HEK293 (cell line): Measurements from ENCODE around the gene PXYLP1.

Experiments
- CTCF ChIA-PET: fragments of 350-600 bp; formaldehyde crosslinking; extraction: SDS; loops from one replicate; lab custom pipeline; 2021; ENCODE audit warnings: antibody characterized with exemption; lab: Yijun Ruan, JAX
- POLR2A ChIA-PET: fragments of 300-600 bp; formaldehyde crosslinking; extraction: SDS; loops from one replicate; lab custom pipeline; 2020; ENCODE audit warnings: antibody characterized with exemption, inconsistent platforms; lab: Yijun Ruan, JAX
- H3K27ac ChIP-seq: fragments of 200-500 bp; sonication (Bioruptor generic); 2 replicates; pipeline ENCODE4 v1.5.1; 2014; ENCODE audit warnings: low read depth, low read length, control low read depth, inconsistent platforms; ENCODE audit errors: extremely low read depth
- H3K36me3 ChIP-seq, 2 experiments: fragments of 200-500 bp in 1 of 2; sonication (Bioruptor generic) in 1 of 2; 1 replicate in 1 of 2; 2 replicates in 1 of 2; pipeline ENCODE4 v1.5.1; 2014 to 2017; ENCODE audit warnings: inconsistent platforms in 2 of 2, low read length in 2 of 2; ENCODE audit not compliant: control insufficient read depth in 2 of 2, insufficient read depth in 1 of 2
- H3K4me1 ChIP-seq: fragments of 200-500 bp; sonication (Bioruptor generic); 2 replicates; pipeline ENCODE4 v1.5.1; 2014; ENCODE audit warnings: mild to moderate bottlenecking, low read length, inconsistent platforms; ENCODE audit not compliant: control insufficient read depth, insufficient read depth
- H3K4me3 ChIP-seq: 2 replicates; pipeline ENCODE4 v1.5.1; 2011; ENCODE audit warnings: low read depth, mild to moderate bottlenecking, control low read depth, low read length, moderate library complexity
- H3K9me3 ChIP-seq: fragments of 200-500 bp; sonication (Bioruptor generic); 2 replicates; pipeline ENCODE4 v1.5.1; 2014; ENCODE audit warnings: low read depth, low read length, inconsistent platforms; ENCODE audit not compliant: control insufficient read depth, insufficient read depth
- BCL11B ChIP-seq: fragments of 450-650 bp; formaldehyde crosslinking; IDR thresholded peaks from 2 replicates; pipeline ENCODE4 v1.5.1; 2016; ENCODE audit warnings: low read depth, missing biosample characterization, missing genetic modification characterization
- BCL6B ChIP-seq: fragments of 450-650 bp; formaldehyde crosslinking; IDR thresholded peaks from 2 replicates; pipeline ENCODE4 v1.5.1; 2017; ENCODE audit warnings: missing biosample characterization, missing genetic modification characterization
- KLF16 ChIP-seq: fragments of 450-650 bp; formaldehyde crosslinking; IDR thresholded peaks from 2 replicates; pipeline ENCODE4 v1.5.1; 2017; ENCODE audit warnings: missing biosample characterization, missing genetic modification characterization
- MYNN ChIP-seq: fragments of 450-650 bp; formaldehyde crosslinking; IDR thresholded peaks from 2 replicates; pipeline ENCODE4 v1.5.1; 2016; ENCODE audit warnings: missing biosample characterization, missing genetic modification characterization, borderline replicate concordance
- PRDM6 ChIP-seq: fragments of 450-650 bp; formaldehyde crosslinking; IDR thresholded peaks from 2 replicates; pipeline ENCODE4 v1.5.1; 2017; ENCODE audit warnings: missing biosample characterization, missing genetic modification characterization
- TRIM28 ChIP-seq: IDR thresholded peaks from 2 replicates; pipeline ENCODE4 v1.6.1; 2011; ENCODE audit warnings: low read length, control low read depth, borderline replicate concordance
- WT1 ChIP-seq: fragments of 450-650 bp; formaldehyde crosslinking; IDR thresholded peaks from 2 replicates; pipeline ENCODE4 v1.5.1; 2016; ENCODE audit warnings: missing biosample characterization, missing genetic modification characterization
- ZBTB49 ChIP-seq: fragments of 450-650 bp; formaldehyde crosslinking; IDR thresholded peaks from 2 replicates; pipeline ENCODE4 v1.5.1; 2016; ENCODE audit warnings: missing biosample characterization, missing genetic modification characterization, low read depth
- ZBTB6 ChIP-seq: fragments of 450-650 bp; formaldehyde crosslinking; IDR thresholded peaks from 2 replicates; pipeline ENCODE4 v1.5.1; 2017; ENCODE audit warnings: missing biosample characterization, missing genetic modification characterization
- ZBTB8A ChIP-seq: fragments of 450-650 bp; formaldehyde crosslinking; IDR thresholded peaks from 2 replicates; pipeline ENCODE4 v1.5.1; 2016; ENCODE audit warnings: missing biosample characterization, missing genetic modification characterization
- ZFHX2 ChIP-seq: fragments of 450-650 bp; formaldehyde crosslinking; conservative IDR thresholded peaks from 2 replicates; pipeline ENCODE4 v1.5.1; 2016; ENCODE audit warnings: missing biosample characterization, missing genetic modification characterization
- ZNF140 ChIP-seq: fragments of 450-650 bp; formaldehyde crosslinking; IDR thresholded peaks from 2 replicates; pipeline ENCODE4 v1.5.1; 2016; ENCODE audit warnings: missing biosample characterization, missing genetic modification characterization
- ZNF202 ChIP-seq: fragments of 450-650 bp; formaldehyde crosslinking; IDR thresholded peaks from 2 replicates; pipeline ENCODE4 v1.5.1; 2016; ENCODE audit warnings: missing biosample characterization, missing genetic modification characterization, borderline replicate concordance
- ZNF214 ChIP-seq: fragments of 450-650 bp; formaldehyde crosslinking; IDR thresholded peaks from 2 replicates; pipeline ENCODE4 v1.5.1; 2017; ENCODE audit warnings: missing biosample characterization, mild to moderate bottlenecking, missing genetic modification characterization, borderline replicate concordance
- ZNF26 ChIP-seq: fragments of 450-650 bp; formaldehyde crosslinking; IDR thresholded peaks from 2 replicates; pipeline ENCODE4 v1.5.1; 2016; ENCODE audit warnings: missing biosample characterization, missing genetic modification characterization
- ZNF266 ChIP-seq: fragments of 450-650 bp; formaldehyde crosslinking; IDR thresholded peaks from 2 replicates; pipeline ENCODE4 v1.5.1; 2016; ENCODE audit warnings: missing biosample characterization, missing genetic modification characterization, low read depth
- ZNF423 ChIP-seq: fragments of 450-650 bp; formaldehyde crosslinking; IDR thresholded peaks from 2 replicates; pipeline ENCODE4 v1.5.1; 2016; ENCODE audit warnings: missing biosample characterization, missing genetic modification characterization
- ZNF560 ChIP-seq: fragments of 450-650 bp; formaldehyde crosslinking; IDR thresholded peaks from 2 replicates; pipeline ENCODE4 v1.5.1; 2017; ENCODE audit warnings: missing biosample characterization, missing genetic modification characterization, borderline replicate concordance
- ZSCAN4 ChIP-seq: fragments of 450-650 bp; formaldehyde crosslinking; IDR thresholded peaks from 2 replicates; pipeline ENCODE4 v1.5.1; 2017; ENCODE audit warnings: missing biosample characterization, missing genetic modification characterization
- TF ChIP-seq, protein P1 (sequence below): fragments of 450-650 bp; formaldehyde crosslinking; IDR thresholded peaks from 2 replicates; pipeline ENCODE4 v1.5.1; 2016; ENCODE audit warnings: missing biosample characterization, missing genetic modification characterization
- TF ChIP-seq, protein P2 (sequence below): fragments of 450-650 bp; formaldehyde crosslinking; IDR thresholded peaks from 2 replicates; pipeline ENCODE4 v1.5.1; 2016; ENCODE audit warnings: missing biosample characterization, missing genetic modification characterization, borderline replicate concordance

PXYLP1 gene

GRCh38 chr3:141275511-141275910, 43.9 kb downstream of the PXYLP1 start:
- ChIA-PET POLR2A (no interaction called here), CTCF (no interaction called here)
- Histone ChIP-seq H3K27ac (no peak overlapping the region), H3K4me1 (no peaks in the 10 kb centered on the region), H3K36me3 (peaks cover 0 to 11% of the 10 kb centered on the region in 2 experiments; a peak in 1 of 3 replicates), H3K4me3 (no peak overlapping the region), H3K9me3 (no peaks in the 10 kb centered on the region)
- TF ChIP-seq ZNF26 (tag by site-specific recombination) (no peak), BCL11B (tag by site-specific recombination) (no peak), ZNF202 (tag by site-specific recombination) (no peak), ZNF214 (no peak), ZFHX2 (no peak), TRIM28 (no peak), ZSCAN4 (tag by site-specific recombination) (no peak), ZBTB49 (tag by site-specific recombination) (no peak), ZNF423 (tag by site-specific recombination) (no peak), MYNN (tag by site-specific recombination) (no peak)
- TF ChIP-seq, protein P1, sequence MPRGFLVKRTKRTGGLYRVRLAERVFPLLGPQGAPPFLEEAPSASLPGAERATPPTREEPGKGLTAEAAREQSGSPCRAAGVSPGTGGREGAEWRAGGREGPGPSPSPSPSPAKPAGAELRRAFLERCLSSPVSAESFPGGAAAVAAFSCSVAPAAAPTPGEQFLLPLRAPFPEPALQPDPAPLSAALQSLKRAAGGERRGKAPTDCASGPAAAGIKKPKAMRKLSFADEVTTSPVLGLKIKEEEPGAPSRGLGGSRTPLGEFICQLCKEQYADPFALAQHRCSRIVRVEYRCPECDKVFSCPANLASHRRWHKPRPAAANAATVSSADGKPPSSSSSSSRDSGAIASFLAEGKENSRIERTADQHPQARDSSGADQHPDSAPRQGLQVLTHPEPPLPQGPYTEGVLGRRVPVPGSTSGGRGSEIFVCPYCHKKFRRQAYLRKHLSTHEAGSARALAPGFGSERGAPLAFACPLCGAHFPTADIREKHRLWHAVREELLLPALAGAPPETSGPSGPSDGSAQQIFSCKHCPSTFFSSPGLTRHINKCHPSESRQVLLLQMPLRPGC (tag by site-specific recombination): no peak

DNA sequence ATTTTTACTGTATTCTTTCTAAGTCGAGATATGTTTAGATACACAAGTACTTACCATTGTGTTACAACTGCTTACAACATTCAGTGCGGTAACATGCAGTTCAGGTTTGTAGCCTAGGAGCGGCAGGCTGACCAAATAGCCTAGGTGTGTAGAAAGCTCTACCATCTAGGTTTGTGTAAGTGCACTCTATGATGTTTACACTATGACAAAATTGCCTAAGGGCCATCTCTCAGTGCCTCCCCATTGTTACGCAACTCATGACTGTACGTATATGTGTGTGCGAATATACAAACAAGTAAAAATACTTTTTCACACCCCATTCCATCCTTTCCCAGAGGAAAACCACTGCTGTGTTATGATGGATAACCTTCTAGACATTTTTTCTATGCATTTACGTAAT, 44.3 kb downstream of the PXYLP1 start:
- peak; percentile 50; the same call in 1 of the 2 replicates for TF ChIP-seq BCL6B
- TF ChIP-seq PRDM6: 0 out of 2 replicates have a peak, but pooled peaks have one; percentile 24
- TF ChIP-seq ZNF266 (tag by site-specific recombination): no peak
- TF ChIP-seq ZNF140 (tag by site-specific recombination): no peak
- 0 out of 2 replicates have a peak, but pooled peaks have one; percentile 18 for TF ChIP-seq WT1
- TF ChIP-seq, protein P2, sequence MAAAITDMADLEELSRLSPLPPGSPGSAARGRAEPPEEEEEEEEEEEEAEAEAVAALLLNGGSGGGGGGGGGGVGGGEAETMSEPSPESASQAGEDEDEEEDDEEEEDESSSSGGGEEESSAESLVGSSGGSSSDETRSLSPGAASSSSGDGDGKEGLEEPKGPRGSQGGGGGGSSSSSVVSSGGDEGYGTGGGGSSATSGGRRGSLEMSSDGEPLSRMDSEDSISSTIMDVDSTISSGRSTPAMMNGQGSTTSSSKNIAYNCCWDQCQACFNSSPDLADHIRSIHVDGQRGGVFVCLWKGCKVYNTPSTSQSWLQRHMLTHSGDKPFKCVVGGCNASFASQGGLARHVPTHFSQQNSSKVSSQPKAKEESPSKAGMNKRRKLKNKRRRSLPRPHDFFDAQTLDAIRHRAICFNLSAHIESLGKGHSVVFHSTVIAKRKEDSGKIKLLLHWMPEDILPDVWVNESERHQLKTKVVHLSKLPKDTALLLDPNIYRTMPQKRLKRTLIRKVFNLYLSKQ (tag by site-specific recombination): no peak
- no peak for TF ChIP-seq KLF16 (tag by site-specific recombination)
- no peak for TF ChIP-seq ZNF560
- 0 out of 2 replicates have a peak, but pooled peaks have one; percentile 27 for TF ChIP-seq ZBTB6 (tag by site-specific recombination)
- no peak for TF ChIP-seq ZFHX2
- no peak for TF ChIP-seq ZBTB8A (tag by site-specific recombination)
- TF ChIP-seq, all 188 proteins: peak for 4
- ChIA-PET CTCF (no interaction called here), POLR2A (no interaction called here)
- no peak overlapping the region for H3K4me3 ChIP-seq
- H3K27ac ChIP-seq: no peak overlapping the region
- no peaks in the 10 kb centered on the region for H3K9me3 ChIP-seq
- H3K4me1 ChIP-seq: no peaks in the 10 kb centered on the region
- H3K36me3 ChIP-seq: peaks cover 0 to 14% of the 10 kb centered on the region in 2 experiments; a peak in 1 of 3 replicates
